HCT116 (cell line): ENCODE measurements around the gene STAG3.

Source experiments
- CTCF ChIP-seq, 3 experiments: fragments of 200-600 bp in 1 of 3; sonication (generic) in 1 of 3; IDR thresholded peaks in 2 of 3; conservative IDR thresholded peaks in 1 of 3; 2 replicates each; pipeline ENCODE4 v1.5.1; 2012 to 2017; ENCODE audit warnings: low read depth in 2 of 3, low read length in 2 of 3, antibody characterized with exemption in 1 of 3, borderline replicate concordance in 1 of 3, control low read depth in 1 of 3, mild to moderate bottlenecking in 1 of 3, mixed read lengths in 1 of 3, mixed run types in 1 of 3, moderate library complexity in 1 of 3; ENCODE audit not compliant: insufficient read depth in 1 of 3
- POLR2AphosphoS5 ChIP-seq: IDR thresholded peaks from 2 replicates; pipeline ENCODE4 v1.6.1; 2011; ENCODE audit warnings: mild to moderate bottlenecking, low read depth, low read length, moderate library complexity

- TF ChIP-seq CTCF (IDR thresholded peaks at IDR 0.05 in 2 of 3, conservative IDR thresholded peaks at IDR 0.05 in 1 of 3; ENCODE audit: borderline replicate concordance in 1 of 3, insufficient read depth in 1 of 3, low read depth in 2 of 3, low read length in 2 of 3) (no peak), POLR2AphosphoS5 (no peak)
Observed at GRCh38 chr7:100171087-100171681, 6.5 kb upstream of the STAG3 start.
